ENCODE results near the gene TRMT61B. TPM values are rescaled to one million over a fixed set of nuclear protein-coding genes. Genes with fewer than 3 reads are reported as not detected.

The TRMT61B gene
- total and polyA plus RNA-seq, 2 of the 13 experiments (the other 11 are each of a cell fraction or from before 2014, with no cell fraction given), result 19.7 to 23.5 TPM

DNA sequence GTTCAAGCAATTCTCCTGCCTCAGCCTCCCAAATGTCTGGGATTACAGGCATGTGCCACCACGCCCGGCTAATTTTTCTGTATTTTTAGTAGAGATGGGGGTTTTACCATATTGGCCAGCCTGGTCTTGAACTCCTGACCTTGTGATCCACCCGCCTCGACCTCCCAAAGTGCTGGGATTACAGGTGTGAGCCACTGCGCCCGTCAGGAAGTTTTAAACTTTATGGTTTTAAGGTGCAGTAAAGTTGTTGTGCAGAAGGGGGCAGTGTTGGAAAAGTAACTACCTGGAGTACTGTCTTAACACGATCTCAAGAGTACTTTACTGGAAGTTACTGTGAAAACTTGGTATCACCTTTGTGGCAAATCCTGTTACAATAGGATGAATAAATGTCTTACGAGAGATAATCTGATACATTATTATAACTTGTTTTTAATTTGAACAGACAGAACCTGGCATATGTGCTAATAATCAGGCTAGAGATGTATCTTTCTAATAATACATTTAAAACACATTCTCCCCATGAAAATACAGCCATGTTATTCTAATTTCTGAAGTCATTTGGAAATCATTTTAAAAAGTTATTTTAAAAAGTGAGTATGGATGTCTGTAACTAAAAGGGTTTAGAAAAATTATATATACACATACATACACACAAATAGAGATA is 48.7 kb downstream of the TRMT61B start (continued):
- TF ChIP-seq, protein P1, sequence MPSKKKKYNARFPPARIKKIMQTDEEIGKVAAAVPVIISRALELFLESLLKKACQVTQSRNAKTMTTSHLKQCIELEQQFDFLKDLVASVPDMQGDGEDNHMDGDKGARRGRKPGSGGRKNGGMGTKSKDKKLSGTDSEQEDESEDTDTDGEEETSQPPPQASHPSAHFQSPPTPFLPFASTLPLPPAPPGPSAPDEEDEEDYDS (CRISPR knock-in tag; IDR thresholded peaks at IDR 0.05), result 0 out of 2 replicates have a peak, but pooled peaks have one; percentile 11
- TF ChIP-seq ERF (CRISPR knock-in tag; IDR thresholded peaks at IDR 0.05) (peak; percentile 57; the same call in 1 of the 2 replicates), REPIN1 (CRISPR knock-in tag; IDR thresholded peaks at IDR 0.05; ENCODE audit: borderline replicate concordance, low read depth) (peak; percentile 48; the same call in 1 of the 2 replicates), ZNF614 (CRISPR knock-in tag; IDR thresholded peaks at IDR 0.05; ENCODE audit: borderline replicate concordance) (0 out of 2 replicates have a peak, but pooled peaks have one; percentile 24), ZSCAN21 (CRISPR knock-in tag; IDR thresholded peaks at IDR 0.05; ENCODE audit: borderline replicate concordance) (no peak), SMC3 (IDR thresholded peaks at IDR 0.05; ENCODE audit: low read length) (peak; percentile 67; the same call in 1 of the 2 replicates)
- TF ChIP-seq, protein P2, sequence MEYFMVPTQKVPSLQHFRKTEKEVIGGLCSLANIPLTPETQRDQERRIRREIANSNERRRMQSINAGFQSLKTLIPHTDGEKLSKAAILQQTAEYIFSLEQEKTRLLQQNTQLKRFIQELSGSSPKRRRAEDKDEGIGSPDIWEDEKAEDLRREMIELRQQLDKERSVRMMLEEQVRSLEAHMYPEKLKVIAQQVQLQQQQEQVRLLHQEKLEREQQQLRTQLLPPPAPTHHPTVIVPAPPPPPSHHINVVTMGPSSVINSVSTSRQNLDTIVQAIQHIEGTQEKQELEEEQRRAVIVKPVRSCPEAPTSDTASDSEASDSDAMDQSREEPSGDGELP (IDR thresholded peaks at IDR 0.05; ENCODE audit: borderline replicate concordance, low read depth), result no peak
- TF ChIP-seq, protein P3, sequence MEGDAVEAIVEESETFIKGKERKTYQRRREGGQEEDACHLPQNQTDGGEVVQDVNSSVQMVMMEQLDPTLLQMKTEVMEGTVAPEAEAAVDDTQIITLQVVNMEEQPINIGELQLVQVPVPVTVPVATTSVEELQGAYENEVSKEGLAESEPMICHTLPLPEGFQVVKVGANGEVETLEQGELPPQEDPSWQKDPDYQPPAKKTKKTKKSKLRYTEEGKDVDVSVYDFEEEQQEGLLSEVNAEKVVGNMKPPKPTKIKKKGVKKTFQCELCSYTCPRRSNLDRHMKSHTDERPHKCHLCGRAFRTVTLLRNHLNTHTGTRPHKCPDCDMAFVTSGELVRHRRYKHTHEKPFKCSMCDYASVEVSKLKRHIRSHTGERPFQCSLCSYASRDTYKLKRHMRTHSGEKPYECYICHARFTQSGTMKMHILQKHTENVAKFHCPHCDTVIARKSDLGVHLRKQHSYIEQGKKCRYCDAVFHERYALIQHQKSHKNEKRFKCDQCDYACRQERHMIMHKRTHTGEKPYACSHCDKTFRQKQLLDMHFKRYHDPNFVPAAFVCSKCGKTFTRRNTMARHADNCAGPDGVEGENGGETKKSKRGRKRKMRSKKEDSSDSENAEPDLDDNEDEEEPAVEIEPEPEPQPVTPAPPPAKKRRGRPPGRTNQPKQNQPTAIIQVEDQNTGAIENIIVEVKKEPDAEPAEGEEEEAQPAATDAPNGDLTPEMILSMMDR (CRISPR knock-in tag; IDR thresholded peaks at IDR 0.05), result peak; percentile 90
- TF ChIP-seq, protein P4, sequence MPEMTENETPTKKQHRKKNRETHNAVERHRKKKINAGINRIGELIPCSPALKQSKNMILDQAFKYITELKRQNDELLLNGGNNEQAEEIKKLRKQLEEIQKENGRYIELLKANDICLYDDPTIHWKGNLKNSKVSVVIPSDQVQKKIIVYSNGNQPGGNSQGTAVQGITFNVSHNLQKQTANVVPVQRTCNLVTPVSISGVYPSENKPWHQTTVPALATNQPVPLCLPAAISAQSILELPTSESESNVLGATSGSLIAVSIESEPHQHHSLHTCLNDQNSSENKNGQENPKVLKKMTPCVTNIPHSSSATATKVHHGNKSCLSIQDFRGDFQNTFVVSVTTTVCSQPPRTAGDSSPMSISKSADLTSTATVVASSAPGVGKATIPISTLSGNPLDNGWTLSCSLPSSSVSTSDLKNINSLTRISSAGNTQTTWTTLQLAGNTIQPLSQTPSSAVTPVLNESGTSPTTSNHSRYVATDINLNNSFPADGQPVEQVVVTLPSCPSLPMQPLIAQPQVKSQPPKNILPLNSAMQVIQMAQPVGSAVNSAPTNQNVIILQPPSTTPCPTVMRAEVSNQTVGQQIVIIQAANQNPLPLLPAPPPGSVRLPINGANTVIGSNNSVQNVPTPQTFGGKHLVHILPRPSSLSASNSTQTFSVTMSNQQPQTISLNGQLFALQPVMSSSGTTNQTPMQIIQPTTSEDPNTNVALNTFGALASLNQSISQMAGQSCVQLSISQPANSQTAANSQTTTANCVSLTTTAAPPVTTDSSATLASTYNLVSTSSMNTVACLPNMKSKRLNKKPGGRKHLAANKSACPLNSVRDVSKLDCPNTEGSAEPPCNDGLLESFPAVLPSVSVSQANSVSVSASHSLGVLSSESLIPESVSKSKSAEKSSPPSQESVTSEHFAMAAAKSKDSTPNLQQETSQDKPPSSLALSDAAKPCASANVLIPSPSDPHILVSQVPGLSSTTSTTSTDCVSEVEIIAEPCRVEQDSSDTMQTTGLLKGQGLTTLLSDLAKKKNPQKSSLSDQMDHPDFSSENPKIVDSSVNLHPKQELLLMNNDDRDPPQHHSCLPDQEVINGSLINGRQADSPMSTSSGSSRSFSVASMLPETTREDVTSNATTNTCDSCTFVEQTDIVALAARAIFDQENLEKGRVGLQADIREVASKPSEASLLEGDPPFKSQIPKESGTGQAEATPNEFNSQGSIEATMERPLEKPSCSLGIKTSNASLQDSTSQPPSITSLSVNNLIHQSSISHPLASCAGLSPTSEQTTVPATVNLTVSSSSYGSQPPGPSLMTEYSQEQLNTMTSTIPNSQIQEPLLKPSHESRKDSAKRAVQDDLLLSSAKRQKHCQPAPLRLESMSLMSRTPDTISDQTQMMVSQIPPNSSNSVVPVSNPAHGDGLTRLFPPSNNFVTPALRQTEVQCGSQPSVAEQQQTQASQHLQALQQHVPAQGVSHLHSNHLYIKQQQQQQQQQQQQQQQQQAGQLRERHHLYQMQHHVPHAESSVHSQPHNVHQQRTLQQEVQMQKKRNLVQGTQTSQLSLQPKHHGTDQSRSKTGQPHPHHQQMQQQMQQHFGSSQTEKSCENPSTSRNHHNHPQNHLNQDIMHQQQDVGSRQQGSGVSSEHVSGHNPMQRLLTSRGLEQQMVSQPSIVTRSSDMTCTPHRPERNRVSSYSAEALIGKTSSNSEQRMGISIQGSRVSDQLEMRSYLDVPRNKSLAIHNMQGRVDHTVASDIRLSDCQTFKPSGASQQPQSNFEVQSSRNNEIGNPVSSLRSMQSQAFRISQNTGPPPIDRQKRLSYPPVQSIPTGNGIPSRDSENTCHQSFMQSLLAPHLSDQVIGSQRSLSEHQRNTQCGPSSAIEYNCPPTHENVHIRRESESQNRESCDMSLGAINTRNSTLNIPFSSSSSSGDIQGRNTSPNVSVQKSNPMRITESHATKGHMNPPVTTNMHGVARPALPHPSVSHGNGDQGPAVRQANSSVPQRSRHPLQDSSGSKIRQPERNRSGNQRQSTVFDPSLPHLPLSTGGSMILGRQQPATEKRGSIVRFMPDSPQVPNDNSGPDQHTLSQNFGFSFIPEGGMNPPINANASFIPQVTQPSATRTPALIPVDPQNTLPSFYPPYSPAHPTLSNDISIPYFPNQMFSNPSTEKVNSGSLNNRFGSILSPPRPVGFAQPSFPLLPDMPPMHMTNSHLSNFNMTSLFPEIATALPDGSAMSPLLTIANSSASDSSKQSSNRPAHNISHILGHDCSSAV (CRISPR knock-in tag; IDR thresholded peaks at IDR 0.05; ENCODE audit: borderline replicate concordance), result no peak
